HL-60 (cell line): ENCODE results near the gene TTLL11.

Source experiments
- CTCF ChIP-seq: IDR thresholded peaks from one replicate; pipeline ENCODE4 v1.5.1; 2011; ENCODE audit warnings: low read length, control low read depth, inconsistent platforms; ENCODE audit not compliant: insufficient read depth
- POLR2AphosphoS5 ChIP-seq: IDR thresholded peaks from 2 replicates; pipeline ENCODE4 v1.6.1; 2012; ENCODE audit warnings: low read depth
- REST ChIP-seq: IDR thresholded peaks from 2 replicates; pipeline ENCODE4 v1.6.1; 2012; ENCODE audit warnings: low read depth; ENCODE audit not compliant: insufficient replicate concordance

- TF ChIP-seq CTCF = no peak
- TF ChIP-seq POLR2AphosphoS5 = no peak
- TF ChIP-seq REST = no peak
Observed at GRCh38 chr9:122121391-122121790, 28.3 kb upstream of the TTLL11 start.
